HepG2 (cell line): ENCODE measurements around the gene SYT8. TPM values are rescaled to one million over a fixed set of nuclear protein-coding genes. Genes with fewer than 3 reads are reported as not detected.
A peak's percentile ranks its signal among the peaks of the same experiment; 100 is the strongest.

Experiments
- MED13 ChIP-seq: sonication (generic); formaldehyde crosslinking; IDR thresholded peaks from 2 replicates; pipeline ENCODE4 v1.5.0; 2020; ENCODE audit warnings: missing genetic modification reagents
- MZF1 ChIP-seq: sonication (generic); formaldehyde crosslinking; IDR thresholded peaks from 2 replicates; pipeline ENCODE4 v1.8.1; 2023; ENCODE audit warnings: mild to moderate bottlenecking, missing genetic modification reagents, borderline replicate concordance
- RARG ChIP-seq: sonication (generic); formaldehyde crosslinking; IDR thresholded peaks from 2 replicates; pipeline ENCODE4 v1.4.0; 2020; ENCODE audit warnings: low read depth, mild to moderate bottlenecking, missing genetic modification reagents
- STAG1 ChIP-seq: sonication (generic); formaldehyde crosslinking; IDR thresholded peaks from 2 replicates; pipeline ENCODE4 v1.4.0; 2020; ENCODE audit warnings: missing genetic modification reagents
- TAF15 ChIP-seq: fragments of 200-400 bp; formaldehyde crosslinking; IDR thresholded peaks from one replicate; pipeline ENCODE4 v1.6.1; 2018; ENCODE audit warnings: mild to moderate bottlenecking, low read depth, low read length; ENCODE audit not compliant: poor library complexity, severe bottlenecking
- TBX3 ChIP-seq: fragments of 450-650 bp; IDR thresholded peaks from 2 replicates; pipeline ENCODE4 v1.6.1; 2017; ENCODE audit warnings: antibody characterized with exemption, mild to moderate bottlenecking, inconsistent platforms, borderline replicate concordance
- ZBTB43 ChIP-seq: sonication (generic); formaldehyde crosslinking; conservative IDR thresholded peaks from 2 replicates; pipeline ENCODE4 v1.4.0; 2020; ENCODE audit warnings: missing genetic modification reagents
- ZNF292 ChIP-seq: sonication (generic); formaldehyde crosslinking; IDR thresholded peaks from 2 replicates; pipeline ENCODE4 v1.8.1; 2022; ENCODE audit warnings: mild to moderate bottlenecking, low read depth, missing genetic modification reagents, borderline replicate concordance
- ZNF350 ChIP-seq: sonication (generic); formaldehyde crosslinking; IDR thresholded peaks from 2 replicates; pipeline ENCODE4 v1.4.0; 2020; ENCODE audit warnings: mild to moderate bottlenecking, low read depth, missing genetic modification reagents, borderline replicate concordance
- ZNF547 ChIP-seq: sonication (generic); formaldehyde crosslinking; IDR thresholded peaks from 2 replicates; pipeline ENCODE4 v1.5.1; 2020; ENCODE audit warnings: mild to moderate bottlenecking, missing genetic modification reagents
- ZNF724P ChIP-seq: sonication (generic); formaldehyde crosslinking; IDR thresholded peaks from 2 replicates; pipeline ENCODE4 v1.8.0; 2022; ENCODE audit warnings: missing genetic modification reagents, borderline replicate concordance
- polyA plus RNA-seq, 8 experiments: library from polyadenylated mRNA; depleted of rRNA in 3 of 8; stranded (reverse) in 7 of 8; unstranded in 1 of 8; fragments of >200 nt; fragmentation: Illumina TruSeq in 4 of 8; extraction: Trizol in 4 of 8; gene quantifications; 2 replicates each; pipeline versions ENCODE4 v1.2.1 to v1.2.3, GENCODE V29; 2011 to 2016; ENCODE audit warnings: low read depth in 4 of 8, missing spikeins in 1 of 8, mixed read lengths in 1 of 8; ENCODE audit not compliant: insufficient read depth in 1 of 8
- total RNA-seq, 5 experiments: library from RNA; depleted of rRNA; stranded (reverse); fragments of >200 nt; fragmentation: Illumina TruSeq; extraction: Trizol; gene quantifications; 2 replicates each; pipeline ENCODE4 v1.2.3, GENCODE V29; 2016; ENCODE audit warnings: low read depth in 1 of 5
- TF ChIP-seq, protein P1 (sequence below): sonication (generic); formaldehyde crosslinking; IDR thresholded peaks from 2 replicates; pipeline ENCODE4 v1.4.0; 2020; ENCODE audit warnings: mild to moderate bottlenecking, missing genetic modification reagents, borderline replicate concordance
- TF ChIP-seq, protein P2 (sequence below): IDR thresholded peaks from 2 replicates; pipeline ENCODE4 v1.4.0; 2020; ENCODE audit warnings: mild to moderate bottlenecking, missing genetic modification reagents
- TF ChIP-seq, protein P3 (sequence below): IDR thresholded peaks from 2 replicates; pipeline ENCODE4 v1.6.1; 2016; ENCODE audit warnings: mild to moderate bottlenecking
- TF ChIP-seq, protein P4 (sequence below): sonication (generic); formaldehyde crosslinking; IDR thresholded peaks from 2 replicates; pipeline ENCODE4 v1.4.0; 2020; ENCODE audit warnings: missing genetic modification reagents

Gene SYT8
- total and polyA plus RNA-seq, 2 of the 13 experiments (the other 11 are each of a cell fraction or from before 2014, with no cell fraction given) = 0.60 to 2.3 TPM

GRCh38 chr11:1882265-1883238 lies 47.8 kb downstream of the SYT8 start (continued):
- TF ChIP-seq TAF15 = no peak
- no peak for TF ChIP-seq ZNF292 (CRISPR knock-in tag)
- TF ChIP-seq, protein P1, sequence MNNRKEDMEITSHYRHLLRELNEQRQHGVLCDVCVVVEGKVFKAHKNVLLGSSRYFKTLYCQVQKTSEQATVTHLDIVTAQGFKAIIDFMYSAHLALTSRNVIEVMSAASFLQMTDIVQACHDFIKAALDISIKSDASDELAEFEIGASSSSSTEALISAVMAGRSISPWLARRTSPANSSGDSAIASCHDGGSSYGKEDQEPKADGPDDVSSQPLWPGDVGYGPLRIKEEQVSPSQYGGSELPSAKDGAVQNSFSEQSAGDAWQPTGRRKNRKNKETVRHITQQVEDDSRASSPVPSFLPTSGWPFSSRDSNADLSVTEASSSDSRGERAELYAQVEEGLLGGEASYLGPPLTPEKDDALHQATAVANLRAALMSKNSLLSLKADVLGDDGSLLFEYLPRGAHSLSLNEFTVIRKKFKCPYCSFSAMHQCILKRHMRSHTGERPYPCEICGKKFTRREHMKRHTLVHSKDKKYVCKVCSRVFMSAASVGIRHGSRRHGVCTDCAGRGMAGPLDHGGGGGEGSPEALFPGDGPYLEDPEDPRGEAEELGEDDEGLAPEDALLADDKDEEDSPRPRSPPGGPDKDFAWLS = no peak
- no peak for TF ChIP-seq ZNF547 (CRISPR knock-in tag)
- no peak for TF ChIP-seq RARG
- TF ChIP-seq STAG1 (CRISPR knock-in tag) = peak; percentile 94
- TF ChIP-seq ZNF724P = peak; percentile 5; the same call in 1 of the 2 replicates
- TF ChIP-seq MED13 (CRISPR knock-in tag) = 0 out of 2 replicates have a peak, but pooled peaks have one; percentile 36
- TF ChIP-seq, protein P2, sequence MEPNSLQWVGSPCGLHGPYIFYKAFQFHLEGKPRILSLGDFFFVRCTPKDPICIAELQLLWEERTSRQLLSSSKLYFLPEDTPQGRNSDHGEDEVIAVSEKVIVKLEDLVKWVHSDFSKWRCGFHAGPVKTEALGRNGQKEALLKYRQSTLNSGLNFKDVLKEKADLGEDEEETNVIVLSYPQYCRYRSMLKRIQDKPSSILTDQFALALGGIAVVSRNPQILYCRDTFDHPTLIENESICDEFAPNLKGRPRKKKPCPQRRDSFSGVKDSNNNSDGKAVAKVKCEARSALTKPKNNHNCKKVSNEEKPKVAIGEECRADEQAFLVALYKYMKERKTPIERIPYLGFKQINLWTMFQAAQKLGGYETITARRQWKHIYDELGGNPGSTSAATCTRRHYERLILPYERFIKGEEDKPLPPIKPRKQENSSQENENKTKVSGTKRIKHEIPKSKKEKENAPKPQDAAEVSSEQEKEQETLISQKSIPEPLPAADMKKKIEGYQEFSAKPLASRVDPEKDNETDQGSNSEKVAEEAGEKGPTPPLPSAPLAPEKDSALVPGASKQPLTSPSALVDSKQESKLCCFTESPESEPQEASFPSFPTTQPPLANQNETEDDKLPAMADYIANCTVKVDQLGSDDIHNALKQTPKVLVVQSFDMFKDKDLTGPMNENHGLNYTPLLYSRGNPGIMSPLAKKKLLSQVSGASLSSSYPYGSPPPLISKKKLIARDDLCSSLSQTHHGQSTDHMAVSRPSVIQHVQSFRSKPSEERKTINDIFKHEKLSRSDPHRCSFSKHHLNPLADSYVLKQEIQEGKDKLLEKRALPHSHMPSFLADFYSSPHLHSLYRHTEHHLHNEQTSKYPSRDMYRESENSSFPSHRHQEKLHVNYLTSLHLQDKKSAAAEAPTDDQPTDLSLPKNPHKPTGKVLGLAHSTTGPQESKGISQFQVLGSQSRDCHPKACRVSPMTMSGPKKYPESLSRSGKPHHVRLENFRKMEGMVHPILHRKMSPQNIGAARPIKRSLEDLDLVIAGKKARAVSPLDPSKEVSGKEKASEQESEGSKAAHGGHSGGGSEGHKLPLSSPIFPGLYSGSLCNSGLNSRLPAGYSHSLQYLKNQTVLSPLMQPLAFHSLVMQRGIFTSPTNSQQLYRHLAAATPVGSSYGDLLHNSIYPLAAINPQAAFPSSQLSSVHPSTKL (CRISPR knock-in tag) = 0 out of 2 replicates have a peak, but pooled peaks have one; percentile 25
- TF ChIP-seq, protein P3, sequence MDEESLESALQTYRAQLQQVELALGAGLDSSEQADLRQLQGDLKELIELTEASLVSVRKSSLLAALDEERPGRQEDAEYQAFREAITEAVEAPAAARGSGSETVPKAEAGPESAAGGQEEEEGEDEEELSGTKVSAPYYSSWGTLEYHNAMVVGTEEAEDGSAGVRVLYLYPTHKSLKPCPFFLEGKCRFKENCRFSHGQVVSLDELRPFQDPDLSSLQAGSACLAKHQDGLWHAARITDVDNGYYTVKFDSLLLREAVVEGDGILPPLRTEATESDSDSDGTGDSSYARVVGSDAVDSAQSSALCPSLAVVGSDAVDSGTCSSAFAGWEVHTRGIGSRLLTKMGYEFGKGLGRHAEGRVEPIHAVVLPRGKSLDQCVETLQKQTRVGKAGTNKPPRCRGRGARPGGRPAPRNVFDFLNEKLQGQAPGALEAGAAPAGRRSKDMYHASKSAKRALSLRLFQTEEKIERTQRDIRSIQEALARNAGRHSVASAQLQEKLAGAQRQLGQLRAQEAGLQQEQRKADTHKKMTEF = peak; percentile 31; the same call in 1 of the 2 replicates
- no peak for TF ChIP-seq MZF1 (CRISPR knock-in tag)
- no peak for TF ChIP-seq TBX3
- TF ChIP-seq, protein P4, sequence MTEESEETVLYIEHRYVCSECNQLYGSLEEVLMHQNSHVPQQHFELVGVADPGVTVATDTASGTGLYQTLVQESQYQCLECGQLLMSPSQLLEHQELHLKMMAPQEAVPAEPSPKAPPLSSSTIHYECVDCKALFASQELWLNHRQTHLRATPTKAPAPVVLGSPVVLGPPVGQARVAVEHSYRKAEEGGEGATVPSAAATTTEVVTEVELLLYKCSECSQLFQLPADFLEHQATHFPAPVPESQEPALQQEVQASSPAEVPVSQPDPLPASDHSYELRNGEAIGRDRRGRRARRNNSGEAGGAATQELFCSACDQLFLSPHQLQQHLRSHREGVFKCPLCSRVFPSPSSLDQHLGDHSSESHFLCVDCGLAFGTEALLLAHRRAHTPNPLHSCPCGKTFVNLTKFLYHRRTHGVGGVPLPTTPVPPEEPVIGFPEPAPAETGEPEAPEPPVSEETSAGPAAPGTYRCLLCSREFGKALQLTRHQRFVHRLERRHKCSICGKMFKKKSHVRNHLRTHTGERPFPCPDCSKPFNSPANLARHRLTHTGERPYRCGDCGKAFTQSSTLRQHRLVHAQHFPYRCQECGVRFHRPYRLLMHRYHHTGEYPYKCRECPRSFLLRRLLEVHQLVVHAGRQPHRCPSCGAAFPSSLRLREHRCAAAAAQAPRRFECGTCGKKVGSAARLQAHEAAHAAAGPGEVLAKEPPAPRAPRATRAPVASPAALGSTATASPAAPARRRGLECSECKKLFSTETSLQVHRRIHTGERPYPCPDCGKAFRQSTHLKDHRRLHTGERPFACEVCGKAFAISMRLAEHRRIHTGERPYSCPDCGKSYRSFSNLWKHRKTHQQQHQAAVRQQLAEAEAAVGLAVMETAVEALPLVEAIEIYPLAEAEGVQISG (CRISPR knock-in tag) = peak; percentile 57
- TF ChIP-seq ZNF350 (CRISPR knock-in tag) = peak; percentile 74; the same call in 1 of the 2 replicates
- no peak for TF ChIP-seq ZBTB43
